Measurements from ENCODE around the gene SUMO1. TPM values are rescaled to one million over a fixed set of nuclear protein-coding genes. Genes with fewer than 3 reads are reported as not detected.

The SUMO1 gene
- total and polyA plus RNA-seq, 9 of the 15 experiments (the other 6 are each of a cell fraction or from before 2014, with no cell fraction given) = 63.7 to 292 (median 92.0) TPM

DNA sequence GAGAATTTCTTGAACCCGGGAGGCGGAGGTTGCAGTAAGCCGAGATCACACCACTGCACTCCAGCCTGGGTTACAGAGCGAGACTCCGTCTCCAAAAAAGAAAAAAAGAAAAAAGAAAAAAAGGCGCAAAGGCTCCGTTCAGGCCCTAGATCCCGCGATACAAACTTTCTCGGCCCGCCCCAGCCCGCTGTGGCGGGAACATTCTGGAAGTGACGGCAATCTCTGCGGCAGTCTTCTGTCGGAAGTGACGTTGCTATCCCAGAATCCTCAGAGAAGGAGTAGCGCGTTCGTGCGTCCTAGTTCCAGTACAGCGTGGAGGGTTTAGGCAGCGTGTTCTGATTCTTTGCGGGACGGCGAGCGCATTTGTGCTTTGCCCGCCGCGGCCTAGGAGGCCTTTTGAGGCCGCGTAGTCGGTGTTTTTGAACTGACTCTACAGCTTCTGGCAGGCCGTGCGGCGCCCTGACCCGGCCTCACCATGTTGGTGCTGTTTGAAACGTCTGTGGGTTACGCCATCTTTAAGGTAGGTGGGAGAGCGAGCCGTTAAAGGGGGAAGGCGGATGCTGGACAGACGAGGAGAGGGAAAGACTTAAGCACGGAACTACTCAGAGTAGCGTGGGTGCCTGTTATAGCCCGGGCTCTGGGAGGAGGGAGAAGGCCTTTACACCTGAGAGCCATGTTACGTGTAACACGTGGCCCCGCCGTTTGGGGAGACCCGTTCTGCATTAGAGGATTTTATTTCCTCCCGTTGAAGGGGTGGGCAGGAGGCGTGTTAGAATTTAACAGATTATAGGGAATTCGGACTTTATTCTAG lies 27.3 kb upstream of the SUMO1 start, which contains the start of gene NOP58 (continued):
- TF ChIP-seq SRSF9 (IDR thresholded peaks at IDR 0.05; ENCODE audit: borderline replicate concordance, low read depth, low read length) = no peak
- TF ChIP-seq FOXP4 (CRISPR knock-in tag; IDR thresholded peaks at IDR 0.05; ENCODE audit: borderline replicate concordance) = no peak
- TF ChIP-seq, protein P1, sequence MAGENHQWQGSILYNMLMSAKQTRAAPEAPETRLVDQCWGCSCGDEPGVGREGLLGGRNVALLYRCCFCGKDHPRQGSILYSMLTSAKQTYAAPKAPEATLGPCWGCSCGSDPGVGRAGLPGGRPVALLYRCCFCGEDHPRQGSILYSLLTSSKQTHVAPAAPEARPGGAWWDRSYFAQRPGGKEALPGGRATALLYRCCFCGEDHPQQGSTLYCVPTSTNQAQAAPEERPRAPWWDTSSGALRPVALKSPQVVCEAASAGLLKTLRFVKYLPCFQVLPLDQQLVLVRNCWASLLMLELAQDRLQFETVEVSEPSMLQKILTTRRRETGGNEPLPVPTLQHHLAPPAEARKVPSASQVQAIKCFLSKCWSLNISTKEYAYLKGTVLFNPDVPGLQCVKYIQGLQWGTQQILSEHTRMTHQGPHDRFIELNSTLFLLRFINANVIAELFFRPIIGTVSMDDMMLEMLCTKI (IDR thresholded peaks at IDR 0.05; ENCODE audit: partially characterized antibody) = no peak
- no peak for TF ChIP-seq DDX20 (tag; IDR thresholded peaks at IDR 0.05; ENCODE audit: low read depth)
- no peak for TF ChIP-seq PYGO2 (tag; IDR thresholded peaks at IDR 0.05)
- no peak for TF ChIP-seq ELF1 (tag; IDR thresholded peaks at IDR 0.05)
- TF ChIP-seq CREB1 (IDR thresholded peaks at IDR 0.05) = peak; percentile 94
- TF ChIP-seq CREB1 (CRISPR knock-in tag; IDR thresholded peaks at IDR 0.05) = peak; percentile 91
- no peak for TF ChIP-seq IRF9 (tag; IDR thresholded peaks at IDR 0.05)
- TF ChIP-seq ZNF212 (CRISPR knock-in tag; IDR thresholded peaks at IDR 0.05) = no peak
- TF ChIP-seq, protein P2, sequence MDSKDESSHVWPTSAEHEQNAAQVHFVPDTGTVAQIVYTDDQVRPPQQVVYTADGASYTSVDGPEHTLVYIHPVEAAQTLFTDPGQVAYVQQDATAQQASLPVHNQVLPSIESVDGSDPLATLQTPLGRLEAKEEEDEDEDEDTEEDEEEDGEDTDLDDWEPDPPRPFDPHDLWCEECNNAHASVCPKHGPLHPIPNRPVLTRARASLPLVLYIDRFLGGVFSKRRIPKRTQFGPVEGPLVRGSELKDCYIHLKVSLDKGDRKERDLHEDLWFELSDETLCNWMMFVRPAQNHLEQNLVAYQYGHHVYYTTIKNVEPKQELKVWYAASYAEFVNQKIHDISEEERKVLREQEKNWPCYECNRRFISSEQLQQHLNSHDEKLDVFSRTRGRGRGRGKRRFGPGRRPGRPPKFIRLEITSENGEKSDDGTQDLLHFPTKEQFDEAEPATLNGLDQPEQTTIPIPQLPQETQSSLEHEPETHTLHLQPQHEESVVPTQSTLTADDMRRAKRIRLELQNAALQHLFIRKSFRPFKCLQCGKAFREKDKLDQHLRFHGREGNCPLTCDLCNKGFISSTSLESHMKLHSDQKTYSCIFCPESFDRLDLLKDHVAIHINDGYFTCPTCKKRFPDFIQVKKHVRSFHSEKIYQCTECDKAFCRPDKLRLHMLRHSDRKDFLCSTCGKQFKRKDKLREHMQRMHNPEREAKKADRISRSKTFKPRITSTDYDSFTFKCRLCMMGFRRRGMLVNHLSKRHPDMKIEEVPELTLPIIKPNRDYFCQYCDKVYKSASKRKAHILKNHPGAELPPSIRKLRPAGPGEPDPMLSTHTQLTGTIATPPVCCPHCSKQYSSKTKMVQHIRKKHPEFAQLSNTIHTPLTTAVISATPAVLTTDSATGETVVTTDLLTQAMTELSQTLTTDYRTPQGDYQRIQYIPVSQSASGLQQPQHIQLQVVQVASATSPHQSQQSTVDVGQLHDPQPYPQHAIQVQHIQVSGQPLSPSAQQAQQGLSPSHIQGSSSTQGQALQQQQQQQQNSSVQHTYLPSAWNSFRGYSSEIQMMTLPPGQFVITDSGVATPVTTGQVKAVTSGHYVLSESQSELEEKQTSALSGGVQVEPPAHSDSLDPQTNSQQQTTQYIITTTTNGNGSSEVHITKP (IDR thresholded peaks at IDR 0.05; ENCODE audit: partially characterized antibody) = no peak
- peak; percentile 87 for TF ChIP-seq NFRKB (IDR thresholded peaks at IDR 0.05; ENCODE audit: low read depth)
- TF ChIP-seq CTBP1 (IDR thresholded peaks at IDR 0.05; ENCODE audit: borderline replicate concordance) = no peak
- TF ChIP-seq THRB (CRISPR knock-in tag; conservative IDR thresholded peaks at IDR 0.05) = no peak
- peak; percentile 36 for TF ChIP-seq PHF20 (IDR thresholded peaks at IDR 0.05; ENCODE audit: partially characterized antibody)

Data from K562 (cell line).